ENCODE results near the gene EIF2D. TPM values are rescaled to one million over a fixed set of nuclear protein-coding genes. Genes with fewer than 3 reads are reported as not detected.
"Not testable (repeated sequence)": the region's sequence is repeated elsewhere in the genome, so short reads cannot be mapped to it uniquely, and the experiment has no call there.

The EIF2D gene
- total RNA-seq: 12.5 TPM

- peak; percentile 96 for DNase-seq
Measured at GRCh38 chr1:206612129-206612876, at the start of gene EIF2D. EIF2D (minus strand) TSS chr1:206612465; CDS start chr1:206612342, 123 bp downstream.

GRCh38 chr1:206661161-206661820, 49.0 kb upstream of the EIF2D start:
- DNase-seq: no peak

- no peak for DNase-seq
Measured at GRCh38 chr1:206660136-206660535, 47.9 kb upstream of the EIF2D start.

DNA sequence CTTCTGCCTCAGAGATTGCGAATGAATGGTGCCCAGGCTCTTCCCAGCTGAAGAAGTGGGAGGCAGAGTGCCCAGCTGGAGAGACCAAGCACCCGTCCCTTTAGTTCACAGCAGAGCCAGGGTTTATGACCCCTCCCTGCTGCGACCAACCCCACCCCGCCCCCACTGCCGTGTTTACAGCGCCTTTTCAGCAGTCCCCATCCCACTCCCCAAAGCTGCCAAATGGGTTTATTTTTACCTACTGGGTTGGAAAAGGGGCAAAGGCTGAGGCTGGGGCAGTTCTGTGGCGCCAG, 46.7 kb upstream of the EIF2D start:
- no peak for DNase-seq

- no peak for DNase-seq
Measured at GRCh38 chr1:206658264-206658980, 46.2 kb upstream of the EIF2D start.

GRCh38 chr1:206657751-206658150, 45.5 kb upstream of the EIF2D start:
- no peak for DNase-seq

DNA sequence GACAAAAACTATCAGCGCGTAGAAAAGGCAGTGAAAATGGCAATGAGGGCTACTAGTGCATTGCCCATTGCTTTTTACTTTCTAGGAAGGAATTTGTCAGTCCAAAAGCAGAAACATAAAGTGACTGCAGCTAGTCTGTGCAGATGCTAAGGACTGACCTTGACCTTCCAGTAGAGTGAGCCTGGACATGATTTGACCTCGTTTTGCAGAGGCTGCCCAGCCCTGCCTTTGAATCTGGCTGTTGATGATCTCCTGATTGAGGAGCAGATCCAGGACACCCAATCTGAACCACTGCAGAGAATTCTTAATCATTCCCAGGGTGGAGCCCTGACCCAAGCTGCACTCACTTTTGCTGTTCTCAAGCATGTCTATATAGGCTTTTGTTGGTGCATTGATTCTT, 44.7 kb upstream of the EIF2D start:
- no peak for DNase-seq

- DNase-seq: no peak
Measured at GRCh38 chr1:206655471-206655882, 43.2 kb upstream of the EIF2D start.

DNA sequence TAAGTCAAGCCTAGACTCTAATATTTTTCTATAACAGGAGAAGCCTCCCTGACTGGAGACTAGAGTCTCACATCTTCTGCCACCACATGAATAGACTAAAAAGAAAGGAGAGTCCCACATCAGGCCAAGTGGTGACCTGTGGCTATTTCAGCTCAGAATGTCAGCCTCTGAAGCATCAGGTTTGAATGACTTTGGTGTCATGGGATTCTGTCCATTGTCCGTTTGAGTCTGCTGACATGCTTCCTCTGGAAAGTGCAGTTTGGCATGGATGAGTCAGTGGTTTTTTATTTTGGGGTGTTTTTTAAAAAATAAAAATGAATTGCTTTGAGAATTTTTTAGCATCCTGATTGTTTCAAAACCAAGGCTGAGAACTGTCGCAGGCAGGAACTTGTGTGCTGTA, 42.6 kb upstream of the EIF2D start:
- no peak for DNase-seq

GRCh38 chr1:206653715-206654459, 41.6 kb upstream of the EIF2D start:
- DNase-seq: no peak

DNA sequence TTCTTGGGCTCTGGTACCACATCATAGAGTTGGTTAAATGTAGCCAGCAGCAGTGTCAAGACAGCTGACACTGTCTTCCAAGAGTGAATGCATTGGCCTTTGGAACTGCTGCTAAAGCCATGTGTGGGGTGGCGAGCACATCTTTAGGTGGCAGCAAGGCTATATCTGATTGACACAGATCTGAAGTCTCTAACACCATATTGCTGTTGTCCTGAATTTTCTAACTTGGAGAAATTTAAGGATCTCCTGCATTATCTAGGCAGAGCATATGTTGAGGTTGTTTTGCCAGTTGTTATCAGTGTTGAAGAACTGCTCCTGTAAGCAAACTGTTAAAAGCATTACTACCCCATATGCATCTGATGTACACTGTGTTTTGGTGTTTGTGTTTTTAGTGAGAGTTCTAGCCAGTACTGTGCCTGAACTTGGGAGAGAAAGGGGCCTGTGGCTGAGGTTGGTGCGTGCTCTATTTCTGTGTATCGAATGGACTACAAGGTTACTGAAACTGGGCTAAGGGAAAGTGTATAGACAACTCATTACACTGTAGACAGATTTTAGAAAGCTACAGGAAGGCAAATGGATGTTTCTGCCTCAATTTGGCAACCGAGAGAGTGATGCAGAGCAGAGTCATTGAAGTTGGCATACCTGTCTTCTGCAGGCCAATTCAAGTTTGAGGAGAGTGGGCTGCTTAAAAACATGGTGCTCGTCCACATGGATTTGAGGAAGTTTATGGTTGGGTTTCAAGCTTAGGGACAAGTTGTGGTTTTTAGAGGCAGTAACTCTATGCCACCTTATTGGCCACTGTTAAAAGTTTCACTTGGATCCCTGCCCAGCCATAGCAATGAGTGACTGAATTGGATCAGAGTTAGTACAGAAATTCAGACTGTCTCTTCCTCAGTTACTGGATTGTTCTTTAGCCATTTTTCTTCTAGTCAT, 40.0 kb upstream of the EIF2D start:
- no peak for DNase-seq

GRCh38 chr1:206651014-206651413, 38.7 kb upstream of the EIF2D start:
- no peak for DNase-seq

GRCh38 chr1:206649261-206649921, 37.1 kb upstream of the EIF2D start:
- DNase-seq: no peak

DNA sequence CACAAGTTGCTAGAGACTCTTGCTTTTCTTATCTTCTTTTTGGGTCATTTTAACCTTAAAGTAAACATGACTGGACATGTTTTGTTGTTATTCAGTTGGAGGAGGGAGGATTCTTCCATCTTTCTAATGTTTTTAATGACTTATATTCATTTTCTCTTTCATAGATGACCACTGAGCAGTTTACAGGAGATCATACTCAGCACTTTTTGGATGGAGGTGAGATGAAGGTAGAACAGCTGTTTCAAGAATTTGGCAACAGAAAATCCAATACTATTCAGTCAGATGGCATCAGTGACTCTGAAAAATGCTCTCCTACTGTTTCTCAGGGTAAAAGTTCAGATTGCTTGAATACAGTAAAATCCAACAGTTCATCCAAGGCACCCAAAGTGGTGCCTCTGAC, 35.0 kb upstream of the EIF2D start:
- DNase-seq: no peak

DNA sequence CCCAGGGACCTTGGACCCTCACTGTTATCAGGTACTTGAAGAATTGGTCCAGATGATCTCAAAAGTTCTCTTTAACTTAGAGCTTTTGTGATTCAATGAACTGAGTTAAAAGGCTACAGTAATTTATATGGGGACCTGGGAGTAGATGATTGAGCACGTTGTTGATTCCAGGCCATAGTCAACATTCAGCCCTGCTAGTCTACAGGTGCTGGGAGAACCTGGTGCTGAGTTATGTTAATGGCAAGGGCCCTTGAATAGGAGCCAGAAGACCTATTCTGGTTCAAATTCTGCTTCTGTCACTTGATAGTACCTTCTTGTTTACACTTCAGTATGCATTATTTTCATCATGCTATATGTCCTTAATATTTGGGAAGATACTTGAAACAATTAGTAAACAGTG, 34.2 kb upstream of the EIF2D start:
- DNase-seq: no peak

GRCh38 chr1:206643118-206643698, 30.9 kb upstream of the EIF2D start:
- DNase-seq: no peak

DNA sequence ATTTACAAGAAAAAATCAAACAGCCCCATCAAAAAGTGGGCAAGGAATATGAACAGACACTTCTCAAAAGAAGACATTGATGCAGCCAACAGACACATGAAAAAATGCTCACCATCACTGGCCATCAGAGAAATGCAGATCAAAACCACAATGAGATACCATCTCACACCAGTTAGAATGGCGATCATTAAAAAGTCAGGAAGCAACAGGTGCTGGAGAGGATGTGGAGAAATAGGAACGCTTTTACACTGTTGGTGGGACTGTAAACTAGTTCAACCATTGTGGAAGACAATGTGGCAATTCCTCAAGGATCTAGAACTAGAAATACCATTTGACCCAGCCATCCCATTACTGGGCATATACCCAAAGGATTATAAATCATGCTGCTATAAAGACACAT, 29.8 kb upstream of the EIF2D start:
- not testable (repeated sequence) for DNase-seq

- DNase-seq: no peak
Measured at GRCh38 chr1:206637605-206638004, 25.3 kb upstream of the EIF2D start.

DNA sequence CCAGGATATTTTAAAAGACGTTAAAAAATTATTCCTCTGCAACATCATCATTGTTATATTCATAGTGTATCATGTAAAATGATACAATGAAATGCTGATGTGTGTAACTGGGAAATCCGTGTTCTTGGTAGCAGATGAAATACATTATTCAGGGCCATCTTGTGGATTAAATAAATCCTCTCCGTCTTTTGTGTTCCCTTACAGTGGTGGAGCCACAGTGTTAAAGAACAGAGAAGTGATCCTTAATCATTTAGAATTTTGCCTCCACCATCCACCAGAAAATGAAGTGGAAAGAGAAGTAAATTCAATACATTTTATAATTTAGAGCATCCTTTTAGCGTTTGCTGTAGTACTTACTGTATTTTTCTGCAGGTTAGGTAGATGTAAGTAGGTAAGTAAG, 24.4 kb upstream of the EIF2D start:
- no peak for DNase-seq

DNA sequence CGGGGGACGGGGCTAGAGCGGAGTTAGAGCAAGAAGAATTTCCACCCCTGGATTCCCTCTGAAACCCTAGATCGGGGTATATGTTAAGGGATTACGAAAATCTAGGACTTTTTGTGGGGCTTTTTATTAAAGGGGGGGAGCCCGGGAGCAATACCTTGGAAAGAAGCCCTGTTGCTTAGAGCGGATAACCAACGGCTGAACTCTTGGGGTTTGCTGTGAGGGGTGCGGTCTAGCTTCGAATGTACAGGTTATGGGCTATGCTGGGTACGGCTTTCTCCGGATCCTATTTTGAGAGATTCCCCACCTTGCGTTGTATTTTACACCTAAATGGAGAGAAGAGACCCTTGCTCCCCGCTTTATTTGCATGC, 23.7 kb upstream of the EIF2D start:
- DNase-seq: no peak
